ENCODE results near the gene ALDH1L1.

DNA sequence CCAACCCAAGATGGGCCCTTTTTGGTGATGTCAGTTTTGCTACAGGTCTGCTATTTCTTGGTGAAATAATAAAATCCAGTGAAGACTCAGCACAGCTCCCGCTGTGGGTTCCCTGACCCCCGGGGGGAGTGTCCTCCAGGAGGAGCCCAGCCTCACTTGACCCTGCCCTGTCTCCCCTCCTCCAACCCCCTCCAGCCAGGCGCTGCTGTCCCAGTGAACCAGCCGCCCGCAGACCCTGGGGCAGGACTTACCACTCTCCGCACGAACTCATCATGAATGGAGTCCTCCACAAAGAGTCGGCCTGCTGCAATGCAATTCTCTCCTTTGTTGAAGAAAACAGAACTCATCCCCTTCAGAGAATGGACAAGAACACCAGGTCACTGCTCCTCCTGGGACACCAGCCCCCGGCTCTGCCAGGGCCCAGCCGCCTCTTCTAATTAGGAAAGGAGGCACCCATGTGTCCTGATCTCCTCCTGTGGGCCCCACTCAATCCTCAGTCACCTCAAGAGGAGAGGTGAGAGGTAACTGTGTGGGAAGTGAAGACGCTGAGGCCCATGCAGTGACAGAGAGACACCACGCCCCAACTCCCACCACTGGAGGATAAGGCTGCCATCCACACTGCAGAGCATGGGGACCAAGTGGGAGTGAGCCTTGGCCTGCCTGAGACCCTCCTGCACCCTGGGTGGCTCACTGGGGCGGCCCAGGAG lies 67.7 kb downstream of the ALDH1L1 start:
- TF ChIP-seq ELF4 (IDR thresholded peaks at IDR 0.05) (no peak), FOXM1 (IDR thresholded peaks at IDR 0.05; ENCODE audit: borderline replicate concordance) (no peak), FOXA1 (IDR thresholded peaks at IDR 0.05) (no peak), CTBP1 (IDR thresholded peaks at IDR 0.05; ENCODE audit: borderline replicate concordance) (no peak), ARNT (IDR thresholded peaks at IDR 0.05) (no peak)
- TF ChIP-seq, protein P1, sequence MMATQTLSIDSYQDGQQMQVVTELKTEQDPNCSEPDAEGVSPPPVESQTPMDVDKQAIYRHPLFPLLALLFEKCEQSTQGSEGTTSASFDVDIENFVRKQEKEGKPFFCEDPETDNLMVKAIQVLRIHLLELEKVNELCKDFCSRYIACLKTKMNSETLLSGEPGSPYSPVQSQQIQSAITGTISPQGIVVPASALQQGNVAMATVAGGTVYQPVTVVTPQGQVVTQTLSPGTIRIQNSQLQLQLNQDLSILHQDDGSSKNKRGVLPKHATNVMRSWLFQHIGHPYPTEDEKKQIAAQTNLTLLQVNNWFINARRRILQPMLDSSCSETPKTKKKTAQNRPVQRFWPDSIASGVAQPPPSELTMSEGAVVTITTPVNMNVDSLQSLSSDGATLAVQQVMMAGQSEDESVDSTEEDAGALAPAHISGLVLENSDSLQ (IDR thresholded peaks at IDR 0.05) = no peak

All from HEK293T (cell line).